GM12864 (cell line): ENCODE data around the gene LRRC4C.

Experiments
- DNase-seq: peaks from one replicate; pipeline ENCODE4 v3.0.0-alpha.2; 2011; ENCODE audit warnings: low read depth
- H3K4me3 ChIP-seq: 2 replicates; pipeline ENCODE4 v1.5.1; 2011; ENCODE audit warnings: mild to moderate bottlenecking, low read depth, low read length, control low read depth
- TF ChIP-seq, protein P1 (sequence below): IDR thresholded peaks from 2 replicates; pipeline ENCODE4 v1.5.1; 2011; ENCODE audit warnings: low read depth, mild to moderate bottlenecking, moderate library complexity, low read length, control low read depth, inconsistent platforms; ENCODE audit errors: missing control alignments

Gene LRRC4C

DNA sequence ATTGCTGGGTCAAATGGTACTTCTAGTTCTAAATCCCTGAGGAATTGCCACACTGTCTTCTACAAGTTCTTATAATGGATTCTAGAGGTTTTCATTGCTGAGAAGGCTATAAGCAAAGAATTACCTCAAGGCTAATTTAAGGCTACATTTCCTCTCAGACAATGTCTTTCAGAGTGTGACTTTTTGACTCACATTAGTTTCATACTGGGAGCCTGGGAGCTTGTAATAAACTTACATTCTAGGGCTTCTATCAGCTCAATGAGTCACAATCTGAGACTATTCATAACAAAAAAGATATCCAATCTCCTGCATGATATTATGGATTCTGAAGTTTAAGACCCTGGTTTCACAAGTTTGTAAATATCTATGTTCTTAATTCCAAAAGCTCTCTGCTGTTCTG is 408.7 kb downstream of the LRRC4C start:
- no peak for DNase-seq
- TF ChIP-seq, protein P1, sequence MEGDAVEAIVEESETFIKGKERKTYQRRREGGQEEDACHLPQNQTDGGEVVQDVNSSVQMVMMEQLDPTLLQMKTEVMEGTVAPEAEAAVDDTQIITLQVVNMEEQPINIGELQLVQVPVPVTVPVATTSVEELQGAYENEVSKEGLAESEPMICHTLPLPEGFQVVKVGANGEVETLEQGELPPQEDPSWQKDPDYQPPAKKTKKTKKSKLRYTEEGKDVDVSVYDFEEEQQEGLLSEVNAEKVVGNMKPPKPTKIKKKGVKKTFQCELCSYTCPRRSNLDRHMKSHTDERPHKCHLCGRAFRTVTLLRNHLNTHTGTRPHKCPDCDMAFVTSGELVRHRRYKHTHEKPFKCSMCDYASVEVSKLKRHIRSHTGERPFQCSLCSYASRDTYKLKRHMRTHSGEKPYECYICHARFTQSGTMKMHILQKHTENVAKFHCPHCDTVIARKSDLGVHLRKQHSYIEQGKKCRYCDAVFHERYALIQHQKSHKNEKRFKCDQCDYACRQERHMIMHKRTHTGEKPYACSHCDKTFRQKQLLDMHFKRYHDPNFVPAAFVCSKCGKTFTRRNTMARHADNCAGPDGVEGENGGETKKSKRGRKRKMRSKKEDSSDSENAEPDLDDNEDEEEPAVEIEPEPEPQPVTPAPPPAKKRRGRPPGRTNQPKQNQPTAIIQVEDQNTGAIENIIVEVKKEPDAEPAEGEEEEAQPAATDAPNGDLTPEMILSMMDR: no peak

DNA sequence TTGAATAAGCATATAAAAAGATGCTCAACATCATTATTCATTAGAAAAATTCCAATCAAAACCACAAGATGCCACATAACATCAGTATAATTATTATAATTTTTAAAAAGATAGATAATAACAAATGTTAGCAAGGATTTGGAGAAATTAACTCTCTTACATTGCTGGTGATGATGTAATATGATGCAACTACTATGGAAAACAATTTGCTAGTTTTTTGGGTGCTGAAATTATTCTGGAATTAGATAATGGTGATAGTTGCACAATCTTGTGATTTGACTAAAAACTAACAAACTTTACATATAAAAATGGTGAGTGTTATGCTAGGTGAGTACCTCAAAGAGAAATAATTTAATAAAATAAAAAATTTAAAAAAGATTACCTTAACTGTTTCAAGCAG is 412.2 kb downstream of the LRRC4C start:
- no peak overlapping the region for H3K4me3 ChIP-seq
- DNase-seq: no peak
- TF ChIP-seq, protein P1: no peak

More for the DNA sequence above, 408.7 kb downstream of the LRRC4C start:
- H3K4me3 ChIP-seq: no peak overlapping the region

DNA sequence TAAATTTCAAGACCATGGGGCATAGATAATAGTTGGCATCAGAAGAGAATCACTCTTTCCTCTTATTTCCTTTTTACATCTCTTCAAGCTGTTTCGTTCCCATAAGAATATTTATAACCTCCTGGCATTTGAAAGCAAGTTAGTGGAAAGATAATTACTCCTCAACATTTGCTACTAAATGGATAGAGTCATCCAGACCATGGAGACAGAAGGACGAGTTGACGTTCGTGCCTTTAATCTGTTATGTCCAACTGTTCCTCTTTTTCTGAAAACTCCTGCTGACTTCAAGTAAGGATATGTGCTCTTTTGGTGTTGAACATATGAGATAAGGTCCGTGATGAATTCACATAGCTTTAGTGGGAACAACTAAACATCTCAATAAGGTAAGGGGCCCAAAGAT is 414.2 kb downstream of the LRRC4C start:
- TF ChIP-seq, protein P1: no peak
- no peak for DNase-seq
- H3K4me3 ChIP-seq: no peak overlapping the region

DNA sequence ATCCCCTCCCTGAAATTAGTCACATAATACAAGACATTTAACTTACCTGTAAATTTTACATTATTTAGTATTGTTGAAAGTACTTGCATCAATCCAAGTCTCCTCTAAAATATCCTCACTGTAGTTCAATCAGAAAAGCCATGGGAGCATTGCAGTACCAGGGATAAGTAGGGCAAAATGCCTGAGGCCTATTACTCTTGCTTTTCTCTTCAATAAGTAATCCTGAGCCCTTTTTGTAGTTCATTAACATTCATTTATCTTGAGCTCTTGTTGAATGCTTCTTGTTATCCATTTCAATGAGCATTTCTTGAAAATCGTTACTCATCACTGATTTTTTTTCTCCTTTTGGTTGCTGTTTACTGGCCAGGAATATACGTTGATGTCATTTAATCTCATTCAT is 414.7 kb downstream of the LRRC4C start:
- no peak for DNase-seq
- TF ChIP-seq, protein P1: no peak
- H3K4me3 ChIP-seq: no peak overlapping the region

DNA sequence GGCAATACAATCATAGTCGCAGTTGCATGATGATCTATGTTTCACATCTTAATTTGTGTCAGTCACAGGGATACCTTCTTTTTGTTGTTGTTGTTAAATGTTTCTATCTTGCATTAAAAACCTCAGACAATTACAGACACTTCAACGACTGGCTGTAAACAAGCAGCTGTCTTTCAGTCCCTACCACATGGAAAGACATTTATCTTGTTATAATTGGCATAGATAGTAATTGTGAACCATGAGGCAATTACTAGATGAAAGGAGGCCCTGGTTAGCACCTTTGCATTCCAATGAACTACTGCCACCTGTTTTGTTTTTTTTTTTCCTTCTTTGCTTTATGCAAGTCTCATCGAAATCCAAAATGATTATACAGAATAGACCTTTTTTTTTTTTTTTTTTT is 416.8 kb downstream of the LRRC4C start:
- H3K4me3 ChIP-seq: no peak overlapping the region
- DNase-seq: no peak
- TF ChIP-seq, protein P1: no peak

DNA sequence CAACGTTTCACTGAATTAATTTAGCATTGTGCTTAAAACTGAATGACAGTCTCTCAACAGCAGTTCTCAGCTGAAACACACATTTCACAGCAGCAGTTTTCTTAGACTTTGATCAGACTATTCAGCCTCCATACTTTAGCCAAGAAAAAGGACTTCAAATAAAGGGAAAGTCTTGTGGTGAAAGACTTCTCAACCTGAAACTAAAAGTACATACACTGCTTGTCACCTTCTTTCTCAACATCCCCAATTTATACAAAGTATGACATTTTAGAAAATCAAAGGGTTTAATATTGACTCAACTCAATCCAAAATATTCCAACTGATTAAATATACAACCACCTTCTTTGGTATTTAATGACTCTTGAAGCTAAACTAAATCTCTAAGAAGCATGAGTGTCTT is 419.0 kb downstream of the LRRC4C start:
- DNase-seq: no peak
- TF ChIP-seq, protein P1: no peak
- H3K4me3 ChIP-seq: no peak overlapping the region

DNA sequence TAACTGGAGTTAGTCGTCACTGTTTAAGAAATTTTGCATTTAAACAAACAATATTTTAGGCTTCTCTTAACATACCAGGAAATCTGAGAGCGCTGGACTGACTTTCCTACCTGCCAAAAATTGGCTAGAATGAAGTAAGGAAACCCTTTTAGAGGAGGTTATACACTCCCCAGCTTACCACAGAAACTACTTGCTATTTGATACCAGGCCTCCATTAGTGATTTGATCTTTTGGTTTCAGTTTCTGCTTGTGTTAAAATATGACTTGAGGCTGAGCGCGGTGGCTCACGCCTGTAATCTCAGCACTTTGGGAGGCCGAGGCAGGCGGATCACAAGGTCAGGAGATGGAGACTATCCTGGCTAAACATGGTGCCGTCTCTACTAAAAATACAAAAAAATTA is 419.9 kb downstream of the LRRC4C start:
- H3K4me3 ChIP-seq: no peak overlapping the region
- TF ChIP-seq, protein P1: no peak
- DNase-seq: no peak
